NCI-H460 (cell line): ENCODE data around the gene ZNF239. TPM values are rescaled to one million over a fixed set of nuclear protein-coding genes. Genes with fewer than 3 reads are reported as not detected.
"Not testable (repeated sequence)": the region's sequence is repeated elsewhere in the genome, so short reads cannot be mapped to it uniquely, and the experiment has no call there.

ENCODE experiments used
- DNase-seq: peaks from one replicate; pipeline ENCODE4 v3.0.0-alpha.2; 2016; ENCODE audit warnings: low read depth; ENCODE audit errors: extremely low read depth
- total RNA-seq: library from RNA; depleted of rRNA; stranded (reverse); fragments of >200 nt; shearing (Covaris generic); gene quantifications from 2 replicates; pipeline ENCODE4 v1.2.3, GENCODE V29; 2014; rRNA removed

The ZNF239 gene
- total RNA-seq, 1 experiment from 2014 or later, result 11.3 TPM

- DNase-seq, result no peak
These were observed 9.6 kb upstream of the ZNF239 start for GRCh38 chr10:43584051-43584450.

- no peak for DNase-seq
These were observed 2.2 kb upstream of the ZNF239 start for GRCh38 chr10:43576580-43576979.

GRCh38 chr10:43576062-43576461 lies 1.6 kb upstream of the ZNF239 start:
- no peak for DNase-seq

- no peak for DNase-seq
These were observed 490 bp upstream of the ZNF239 start for GRCh38 chr10:43574906-43575305.

GRCh38 chr10:43573250-43574000 lies 991 bp downstream of the ZNF239 start:
- DNase-seq, result no peak

GRCh38 chr10:43570971-43571370 lies 3.4 kb downstream of the ZNF239 start:
- DNase-seq, result no peak

GRCh38 chr10:43569681-43570080 lies 4.7 kb downstream of the ZNF239 start:
- DNase-seq, result no peak

GRCh38 chr10:43557214-43557613 lies 17.2 kb downstream of the ZNF239 start:
- DNase-seq, result no peak

GRCh38 chr10:43543746-43544145 lies 30.7 kb downstream of the ZNF239 start:
- not testable (repeated sequence) for DNase-seq

- no peak for DNase-seq
These were observed 49.8 kb downstream of the ZNF239 start for GRCh38 chr10:43524434-43525247.

Other genes with a start within 250 kb of the ZNF239 start
- gene FXYD4, start 203.0 kb downstream of the ZNF239 start, total RNA-seq, result 0.50 and 1.8 TPM in 2 replicates
- gene HNRNPF, start 165.4 kb downstream of the ZNF239 start, total RNA-seq, result 225 and 256 TPM in 2 replicates
- 2.4 and 5.4 TPM in 2 replicates for gene ZNF487, start 137.5 kb downstream of the ZNF239 start, total RNA-seq
- 6.9 and 8.6 TPM in 2 replicates for gene ZNF485, start 31.8 kb upstream of the ZNF239 start, total RNA-seq
- gene ZNF32, start 74.3 kb upstream of the ZNF239 start, total RNA-seq, result 37.2 and 42.7 TPM in 2 replicates